Measurements from ENCODE around the gene MORC3.

DNA sequence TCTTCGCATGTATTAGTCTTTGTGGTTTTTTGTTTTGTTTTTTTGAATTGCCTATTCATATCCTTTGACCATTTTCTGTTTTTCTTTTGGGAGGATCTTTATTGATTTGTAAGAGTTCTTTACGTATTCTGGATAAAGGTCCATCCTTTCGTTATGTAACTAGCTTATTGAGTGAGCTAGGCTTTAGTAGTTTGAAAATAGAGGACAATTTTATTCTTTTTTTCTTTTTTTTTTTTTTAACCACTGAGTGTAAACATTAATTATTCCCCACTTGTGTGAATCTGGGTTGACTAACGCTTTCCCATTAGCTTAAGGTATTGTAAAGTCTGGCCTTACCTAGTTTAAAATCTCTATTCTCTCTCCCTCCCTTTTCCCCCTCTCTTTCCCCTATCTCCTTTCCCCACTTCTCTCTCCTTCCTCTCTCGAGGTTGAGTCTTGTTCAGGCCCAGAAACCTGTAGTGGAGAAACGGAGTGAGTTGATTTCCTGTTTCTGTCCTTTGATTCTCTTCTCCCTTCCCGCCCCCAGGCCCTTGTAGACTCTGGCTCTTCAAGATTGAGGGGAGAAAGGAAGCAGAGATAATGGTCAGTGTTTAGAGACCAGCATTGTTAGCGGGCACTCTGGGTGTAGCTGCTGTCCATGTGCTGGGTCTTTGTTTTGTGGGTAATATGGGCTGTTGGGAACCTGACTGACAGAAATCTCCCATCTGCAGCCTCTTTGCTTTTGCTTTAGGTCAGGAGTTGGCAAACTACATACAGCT, 1.5 kb downstream of the MORC3 start:
- TF ChIP-seq, protein P1, sequence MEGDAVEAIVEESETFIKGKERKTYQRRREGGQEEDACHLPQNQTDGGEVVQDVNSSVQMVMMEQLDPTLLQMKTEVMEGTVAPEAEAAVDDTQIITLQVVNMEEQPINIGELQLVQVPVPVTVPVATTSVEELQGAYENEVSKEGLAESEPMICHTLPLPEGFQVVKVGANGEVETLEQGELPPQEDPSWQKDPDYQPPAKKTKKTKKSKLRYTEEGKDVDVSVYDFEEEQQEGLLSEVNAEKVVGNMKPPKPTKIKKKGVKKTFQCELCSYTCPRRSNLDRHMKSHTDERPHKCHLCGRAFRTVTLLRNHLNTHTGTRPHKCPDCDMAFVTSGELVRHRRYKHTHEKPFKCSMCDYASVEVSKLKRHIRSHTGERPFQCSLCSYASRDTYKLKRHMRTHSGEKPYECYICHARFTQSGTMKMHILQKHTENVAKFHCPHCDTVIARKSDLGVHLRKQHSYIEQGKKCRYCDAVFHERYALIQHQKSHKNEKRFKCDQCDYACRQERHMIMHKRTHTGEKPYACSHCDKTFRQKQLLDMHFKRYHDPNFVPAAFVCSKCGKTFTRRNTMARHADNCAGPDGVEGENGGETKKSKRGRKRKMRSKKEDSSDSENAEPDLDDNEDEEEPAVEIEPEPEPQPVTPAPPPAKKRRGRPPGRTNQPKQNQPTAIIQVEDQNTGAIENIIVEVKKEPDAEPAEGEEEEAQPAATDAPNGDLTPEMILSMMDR (IDR thresholded peaks at IDR 0.05), result no peak
- TF ChIP-seq POLR2A (IDR thresholded peaks at IDR 0.05), result peak in 1 of 2 donors; percentile 9
